IPS-18a (cell line): Measurements from ENCODE around the gene SKP1.

ENCODE experiments used
- H3K27ac ChIP-seq: one replicate; pipeline ENCODE4 v1.5.1; 2013; ENCODE audit warnings: low read length
- H3K27me3 ChIP-seq: one replicate; pipeline ENCODE4 v1.6.1; 2013; ENCODE audit warnings: mild to moderate bottlenecking, low read length; ENCODE audit not compliant: control insufficient read depth, insufficient read depth
- H3K36me3 ChIP-seq: one replicate; pipeline ENCODE4 v1.6.1; 2013; ENCODE audit warnings: low read depth, low read length; ENCODE audit not compliant: control insufficient read depth
- H3K4me1 ChIP-seq: one replicate; pipeline ENCODE4 v1.6.1; 2013; ENCODE audit warnings: low read depth, low read length; ENCODE audit not compliant: control insufficient read depth
- H3K4me3 ChIP-seq: one replicate; pipeline ENCODE4 v1.5.1; 2013; ENCODE audit warnings: low read length
- H3K9ac ChIP-seq: one replicate; pipeline ENCODE4 v1.6.1; 2013; ENCODE audit warnings: mild to moderate bottlenecking, low read length, moderate library complexity
- H3K9me3 ChIP-seq: one replicate; pipeline ENCODE4 v1.6.1; 2013; ENCODE audit warnings: low read depth, low read length; ENCODE audit not compliant: control insufficient read depth

The SKP1 gene

DNA sequence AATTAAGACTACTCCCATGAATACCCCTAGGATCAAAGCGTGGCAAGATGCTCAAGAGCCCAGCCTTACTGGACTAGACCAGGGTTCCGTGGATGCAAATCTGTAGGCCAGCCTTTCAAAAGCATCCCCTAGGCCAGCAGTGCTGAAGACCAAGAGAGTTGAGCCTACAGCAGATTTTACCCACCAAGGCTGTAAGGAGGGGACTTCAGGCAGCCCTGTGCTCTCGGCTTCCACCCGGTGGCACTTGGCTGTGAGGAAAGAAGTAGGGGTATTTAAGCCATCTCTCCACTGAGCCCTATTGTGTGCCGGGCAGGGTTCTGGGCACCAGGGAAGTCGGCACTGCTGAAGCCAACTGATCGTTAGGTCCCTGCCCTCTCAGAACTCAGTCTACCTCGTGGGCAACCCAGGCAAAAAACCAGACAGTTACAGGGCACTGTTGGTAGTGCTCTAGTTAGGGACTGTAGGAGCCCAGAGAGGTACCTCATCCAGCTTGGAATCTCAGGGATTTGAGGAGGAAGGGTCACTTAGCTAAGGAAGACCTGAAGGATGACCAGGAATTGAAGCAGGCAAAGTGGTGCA, 36.8 kb downstream of the SKP1 start:
- H3K4me3 ChIP-seq: no peak overlapping the region
- H3K27ac ChIP-seq: no peak overlapping the region
- no peaks in the 10 kb centered on the region for H3K4me1 ChIP-seq
- no peaks in the 10 kb centered on the region for H3K27me3 ChIP-seq
- no peak overlapping the region for H3K9ac ChIP-seq
- no peaks in the 10 kb centered on the region for H3K9me3 ChIP-seq
- H3K36me3 ChIP-seq: peaks cover 25% of the 10 kb centered on the region

DNA sequence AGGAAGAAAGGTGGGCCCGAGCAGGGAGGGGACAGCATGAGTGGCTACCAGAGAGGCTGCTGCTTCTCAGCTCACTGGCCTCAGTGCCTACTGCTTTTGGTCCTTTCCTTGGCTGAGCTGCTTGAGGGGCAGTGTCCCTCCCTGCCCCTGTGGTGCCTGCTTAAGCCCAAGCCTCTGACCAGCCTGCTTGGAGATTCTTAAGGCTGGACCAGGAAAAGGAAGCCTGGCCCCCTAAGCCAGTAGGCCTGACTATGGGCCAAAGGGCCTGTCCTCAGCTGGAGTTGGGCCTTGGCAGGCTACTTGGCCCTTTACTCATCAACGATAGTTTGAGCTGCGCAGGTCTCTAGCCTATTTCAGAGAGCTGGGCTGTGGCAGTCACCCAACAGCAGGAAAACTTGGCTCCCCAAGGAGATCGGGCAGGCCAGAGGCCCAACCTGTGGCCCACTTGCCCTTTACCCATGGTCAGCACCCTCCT, 37.3 kb downstream of the SKP1 start:
- H3K9me3 ChIP-seq: no peaks in the 10 kb centered on the region
- no peak overlapping the region for H3K9ac ChIP-seq
- H3K4me1 ChIP-seq: no peaks in the 10 kb centered on the region
- no peak overlapping the region for H3K27ac ChIP-seq
- no peaks in the 10 kb centered on the region for H3K27me3 ChIP-seq
- H3K36me3 ChIP-seq: peaks cover 19% of the 10 kb centered on the region
- no peak overlapping the region for H3K4me3 ChIP-seq

DNA sequence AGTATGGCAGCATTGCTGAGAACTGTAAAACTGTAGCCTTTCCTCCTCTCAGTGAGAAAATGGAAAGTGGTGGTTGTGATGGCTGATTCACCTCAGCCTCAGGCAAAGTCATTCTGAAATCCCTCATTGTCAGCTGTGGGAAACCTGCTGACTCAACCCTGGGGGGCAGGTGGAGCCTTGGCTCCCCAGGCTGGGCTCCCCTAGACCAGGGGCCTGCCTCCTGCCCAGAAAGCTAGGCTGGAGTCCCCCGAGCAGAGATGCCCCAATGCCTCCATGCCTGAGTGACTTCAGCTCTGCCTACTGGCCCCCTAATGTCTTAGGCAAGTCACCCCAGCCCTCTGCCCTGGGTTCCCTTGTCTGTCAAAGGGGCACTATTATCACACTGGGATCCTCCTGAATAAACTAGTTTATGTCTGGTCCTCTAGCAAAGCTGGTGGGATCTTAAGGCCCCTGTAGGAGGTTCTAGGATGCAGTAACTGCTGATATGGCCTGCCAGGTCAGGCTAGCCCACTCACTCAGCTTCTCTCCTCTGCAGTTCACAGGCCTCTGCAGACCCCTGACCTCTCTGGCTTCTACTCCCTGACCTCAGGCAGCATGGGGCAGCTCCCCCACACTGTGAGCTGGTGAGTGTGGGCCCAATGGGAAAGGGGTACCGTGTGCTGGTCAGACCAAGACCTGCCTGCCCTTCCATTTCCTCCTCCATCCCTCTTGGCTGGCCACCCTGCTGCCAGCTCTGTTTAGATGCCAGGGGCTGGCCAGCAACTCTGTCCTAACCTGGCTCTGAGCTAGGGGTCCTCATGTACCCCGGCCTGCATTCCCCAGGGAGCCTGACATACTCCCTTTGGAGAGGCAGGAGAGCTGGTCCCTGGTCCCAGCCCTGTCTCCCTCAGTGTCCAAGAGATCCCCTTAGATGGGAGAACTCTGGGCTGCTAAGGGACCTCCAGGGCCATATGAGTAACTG, 38.1 kb downstream of the SKP1 start:
- Histone ChIP-seq H3K4me1 (no peaks in the 10 kb centered on the region), H3K9ac (no peak overlapping the region), H3K27ac (no peak overlapping the region), H3K4me3 (no peak overlapping the region), H3K9me3 (no peaks in the 10 kb centered on the region), H3K27me3 (no peaks in the 10 kb centered on the region), H3K36me3 (peaks cover 12% of the 10 kb centered on the region)

DNA sequence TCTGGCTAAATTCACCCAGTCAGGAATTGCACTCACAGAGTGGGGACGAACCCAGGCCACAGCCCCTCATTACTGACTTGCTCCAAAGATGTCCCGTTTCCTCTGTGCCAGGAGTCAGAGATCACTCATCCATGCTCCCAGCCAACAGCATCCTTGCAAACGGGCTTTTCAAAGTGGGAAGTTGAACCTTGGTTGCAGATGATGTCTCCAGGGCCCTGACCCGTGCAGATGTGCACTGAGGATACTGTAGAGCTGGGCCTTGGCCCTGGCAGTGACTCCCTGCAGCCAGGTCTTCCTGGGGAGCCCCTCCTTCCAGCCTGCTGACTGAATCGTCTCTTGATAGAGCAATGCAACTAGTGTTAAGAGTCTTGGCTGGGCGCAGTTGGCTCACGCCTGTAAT, 40.0 kb downstream of the SKP1 start:
- no peak overlapping the region for H3K4me3 ChIP-seq
- no peaks in the 10 kb centered on the region for H3K27me3 ChIP-seq
- no peaks in the 10 kb centered on the region for H3K9me3 ChIP-seq
- no peaks in the 10 kb centered on the region for H3K36me3 ChIP-seq
- no peak overlapping the region for H3K9ac ChIP-seq
- H3K4me1 ChIP-seq: no peaks in the 10 kb centered on the region
- no peak overlapping the region for H3K27ac ChIP-seq

GRCh38 chr5:134136221-134136631, 40.5 kb downstream of the SKP1 start:
- H3K27me3 ChIP-seq: no peaks in the 10 kb centered on the region
- no peaks in the 10 kb centered on the region for H3K4me1 ChIP-seq
- no peak overlapping the region for H3K4me3 ChIP-seq
- no peaks in the 10 kb centered on the region for H3K9me3 ChIP-seq
- H3K27ac ChIP-seq: no peak overlapping the region
- H3K36me3 ChIP-seq: no peaks in the 10 kb centered on the region
- H3K9ac ChIP-seq: no peak overlapping the region

- Histone ChIP-seq H3K4me3 (no peak overlapping the region), H3K36me3 (no peaks in the 10 kb centered on the region), H3K9ac (no peak overlapping the region), H3K9me3 (no peaks in the 10 kb centered on the region), H3K27ac (no peak overlapping the region), H3K27me3 (no peaks in the 10 kb centered on the region), H3K4me1 (no peaks in the 10 kb centered on the region)
Observed at GRCh38 chr5:134135091-134135655, 41.6 kb downstream of the SKP1 start.

DNA sequence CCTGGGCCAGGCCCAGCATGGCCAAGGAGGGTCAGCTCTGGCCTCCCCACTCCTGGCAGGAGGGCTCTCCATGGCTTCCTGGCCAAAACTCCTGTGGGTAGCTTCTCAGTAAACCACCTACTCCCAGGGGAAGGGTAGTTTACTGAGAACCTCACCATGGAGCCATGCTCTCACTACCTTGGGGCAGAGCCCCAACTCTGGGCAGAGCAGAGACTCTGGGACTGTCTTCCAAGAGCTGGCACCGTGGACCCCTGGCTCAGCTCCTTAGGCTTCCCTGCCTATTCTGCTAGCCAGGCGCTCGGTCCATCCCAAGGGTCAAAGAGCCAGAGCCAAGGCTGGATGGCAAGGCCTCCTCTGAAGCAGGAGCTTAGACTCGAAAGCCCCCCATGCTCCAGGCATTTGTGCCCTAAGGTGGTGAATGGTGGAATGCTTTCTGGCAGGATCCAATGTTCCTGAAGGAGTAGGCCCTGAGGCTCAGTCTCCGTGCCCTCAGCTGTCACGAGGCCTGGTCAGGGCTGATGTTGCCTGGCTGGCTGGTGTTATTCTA, 42.7 kb downstream of the SKP1 start:
- Histone ChIP-seq H3K4me1 (no peaks in the 10 kb centered on the region), H3K9ac (no peak overlapping the region), H3K9me3 (no peaks in the 10 kb centered on the region), H3K4me3 (no peak overlapping the region), H3K27me3 (no peaks in the 10 kb centered on the region), H3K36me3 (no peaks in the 10 kb centered on the region), H3K27ac (no peak overlapping the region)

GRCh38 chr5:134133188-134133994, 43.4 kb downstream of the SKP1 start:
- Histone ChIP-seq H3K36me3 (no peaks in the 10 kb centered on the region), H3K4me3 (no peak overlapping the region), H3K27me3 (no peaks in the 10 kb centered on the region), H3K9me3 (no peaks in the 10 kb centered on the region), H3K4me1 (no peaks in the 10 kb centered on the region), H3K9ac (no peak overlapping the region), H3K27ac (no peak overlapping the region)

DNA sequence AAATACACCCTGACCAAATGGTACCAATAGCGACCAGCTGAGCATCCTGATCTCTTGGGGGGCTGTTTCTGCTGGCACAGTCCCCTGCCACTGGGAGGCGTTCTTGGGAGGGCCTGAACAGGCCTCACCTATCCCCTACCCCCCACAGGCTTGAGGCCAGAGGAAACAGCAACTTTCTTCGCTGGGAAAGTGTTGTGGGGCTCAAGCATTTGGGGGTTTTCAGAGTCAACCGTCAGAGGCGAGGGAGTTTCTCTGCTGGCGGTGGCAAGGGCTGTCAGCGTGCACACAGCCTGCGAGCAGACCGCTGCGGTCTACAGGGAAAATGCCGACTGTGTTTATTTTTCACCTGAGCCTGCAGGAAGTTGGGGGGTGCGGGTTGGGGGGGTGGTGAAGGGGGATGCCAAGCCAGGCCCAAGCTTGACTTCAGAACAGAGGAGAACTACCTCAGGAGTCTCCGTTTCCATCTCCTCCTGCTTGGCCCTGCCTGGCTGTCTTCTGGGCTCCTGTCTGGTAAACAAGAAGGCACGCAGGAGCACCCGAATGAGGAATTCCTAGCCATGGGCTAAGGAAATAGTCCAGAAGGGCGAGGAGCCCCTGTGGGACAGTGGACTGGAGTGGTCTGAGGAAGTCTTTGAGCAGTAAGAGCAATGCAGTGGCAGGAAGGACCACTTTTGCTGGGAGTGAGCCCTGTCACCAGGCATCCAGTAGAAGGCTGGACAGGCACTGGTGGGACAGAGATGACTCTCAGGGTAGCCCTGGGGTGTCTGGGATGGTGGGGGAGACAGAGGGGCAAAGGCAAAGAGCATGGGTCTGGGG, 44.2 kb downstream of the SKP1 start:
- Histone ChIP-seq H3K4me1 (no peaks in the 10 kb centered on the region), H3K9ac (no peak overlapping the region), H3K27ac (no peak overlapping the region), H3K27me3 (no peaks in the 10 kb centered on the region), H3K36me3 (no peaks in the 10 kb centered on the region), H3K9me3 (no peaks in the 10 kb centered on the region), H3K4me3 (no peak overlapping the region)

- Histone ChIP-seq H3K9me3 (no peaks in the 10 kb centered on the region), H3K4me3 (no peak overlapping the region), H3K27me3 (no peaks in the 10 kb centered on the region), H3K9ac (no peak overlapping the region), H3K4me1 (no peaks in the 10 kb centered on the region), H3K36me3 (no peaks in the 10 kb centered on the region), H3K27ac (no peak overlapping the region)
Observed at GRCh38 chr5:134131578-134132350, 45.0 kb downstream of the SKP1 start.
